ENCODE measurements around the gene CRMP1. TPM values are rescaled to one million over a fixed set of nuclear protein-coding genes. Genes with fewer than 3 reads are reported as not detected.

Gene CRMP1
- total RNA-seq, 2 donors from 2014 or later = not detected

DNA sequence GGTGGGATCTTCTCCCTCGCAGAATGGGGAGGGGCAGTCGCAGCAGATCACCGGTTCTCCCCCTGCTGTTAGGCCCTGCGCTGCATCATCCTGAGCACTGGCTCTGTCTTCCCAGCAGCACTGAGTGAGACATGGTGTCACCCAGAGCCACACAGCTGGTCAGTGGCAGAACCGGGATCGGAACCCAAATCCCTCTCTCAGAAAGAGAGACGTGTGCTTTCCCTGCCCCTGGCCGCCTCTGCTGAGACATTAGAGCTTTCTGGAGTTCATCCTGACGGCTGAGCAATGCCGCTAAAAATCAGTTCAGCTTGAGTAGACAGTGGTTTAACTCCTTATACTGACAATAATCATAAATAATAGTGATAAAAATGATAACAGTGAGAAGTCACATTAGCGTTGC lies 93.9 kb downstream of the CRMP1 start:
- Mint-ChIP-seq H3K9me3 (no peaks in the 10 kb centered on the region), H3K4me3 (no peak overlapping the region), H3K27me3 (no peaks in the 10 kb centered on the region), H3K27ac (no peak overlapping the region), H3K36me3 (ENCODE audit: low read depth) (no peaks in the 10 kb centered on the region), H3K4me1 (no peaks in the 10 kb centered on the region)
- ATAC-seq (replicated peaks) = no peak

DNA sequence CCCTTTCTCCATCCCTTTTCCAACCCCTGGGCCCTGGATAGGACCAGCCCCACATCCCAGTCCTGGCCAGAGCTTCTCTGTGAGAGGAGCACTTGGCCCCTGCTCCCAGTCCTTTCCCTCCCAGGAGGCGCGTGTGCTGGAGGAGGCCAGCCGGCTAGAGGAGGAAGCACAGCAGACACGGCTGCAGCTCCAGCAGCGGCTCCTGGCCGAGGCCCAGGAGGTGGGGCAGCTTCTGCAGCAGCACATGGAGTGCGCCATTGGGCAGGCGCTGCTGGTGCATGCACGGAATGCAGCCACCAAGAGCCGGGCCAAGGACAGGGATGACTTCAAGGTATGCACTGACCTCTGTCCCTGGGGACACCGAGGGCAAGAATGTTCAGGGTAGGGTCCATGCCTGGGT lies 94.4 kb downstream of the CRMP1 start:
- Mint-ChIP-seq H3K4me1 (no peaks in the 10 kb centered on the region), H3K36me3 (ENCODE audit: low read depth) (no peaks in the 10 kb centered on the region), H3K27me3 (no peaks in the 10 kb centered on the region), H3K27ac (no peak overlapping the region), H3K9me3 (no peaks in the 10 kb centered on the region), H3K4me3 (no peak overlapping the region)
- no peak for ATAC-seq (replicated peaks)

DNA sequence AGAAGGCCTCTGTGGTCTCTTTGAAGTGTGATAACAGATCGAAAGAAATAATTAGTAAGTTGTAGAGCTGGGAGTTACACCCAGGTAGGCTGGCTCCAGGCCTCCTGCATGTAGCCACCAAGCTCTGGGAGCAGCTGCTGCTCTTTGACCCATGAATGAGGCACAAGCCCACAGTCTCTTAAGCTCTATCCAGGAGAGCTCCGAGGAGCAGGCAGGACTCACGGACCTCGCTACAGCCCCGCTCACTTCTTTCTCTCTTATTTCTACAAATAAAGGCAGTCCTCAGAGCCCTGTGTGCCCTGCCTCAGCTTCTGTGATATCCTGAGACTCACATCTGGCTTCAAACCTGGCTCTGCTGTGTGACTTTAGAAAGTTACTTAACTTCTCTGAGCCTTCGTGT lies 95.0 kb downstream of the CRMP1 start:
- H3K4me1 Mint-ChIP-seq = no peaks in the 10 kb centered on the region
- no peak overlapping the region for H3K4me3 Mint-ChIP-seq
- no peak for ATAC-seq (replicated peaks)
- no peaks in the 10 kb centered on the region for H3K36me3 Mint-ChIP-seq (ENCODE audit: low read depth)
- H3K27ac Mint-ChIP-seq = no peak overlapping the region
- no peaks in the 10 kb centered on the region for H3K27me3 Mint-ChIP-seq
- H3K9me3 Mint-ChIP-seq = no peaks in the 10 kb centered on the region

DNA sequence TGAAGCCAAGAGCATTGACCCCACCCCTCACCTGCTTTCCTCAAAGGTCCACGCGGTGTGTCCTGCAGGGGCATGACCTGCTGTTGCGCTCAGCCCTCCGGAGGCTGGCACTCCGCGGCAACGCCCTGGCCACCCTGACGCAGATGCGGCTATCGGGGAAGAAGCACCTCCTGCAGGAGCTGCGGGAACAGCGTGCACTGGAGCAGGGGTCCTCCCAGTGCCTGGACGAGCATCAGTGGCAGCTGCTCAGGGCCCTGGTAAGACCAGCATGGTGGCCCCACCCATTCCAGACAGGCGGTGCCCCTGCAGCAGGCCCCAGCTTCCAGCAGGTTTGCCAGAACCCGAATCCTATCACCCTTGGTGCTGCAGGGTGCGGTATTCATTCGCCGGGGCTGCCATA lies 95.9 kb downstream of the CRMP1 start:
- Mint-ChIP-seq H3K27me3 (no peaks in the 10 kb centered on the region), H3K27ac (no peak overlapping the region), H3K4me1 (no peaks in the 10 kb centered on the region), H3K36me3 (ENCODE audit: low read depth) (no peaks in the 10 kb centered on the region), H3K4me3 (no peak overlapping the region), H3K9me3 (no peaks in the 10 kb centered on the region)
- ATAC-seq (replicated peaks) = no peak

DNA sequence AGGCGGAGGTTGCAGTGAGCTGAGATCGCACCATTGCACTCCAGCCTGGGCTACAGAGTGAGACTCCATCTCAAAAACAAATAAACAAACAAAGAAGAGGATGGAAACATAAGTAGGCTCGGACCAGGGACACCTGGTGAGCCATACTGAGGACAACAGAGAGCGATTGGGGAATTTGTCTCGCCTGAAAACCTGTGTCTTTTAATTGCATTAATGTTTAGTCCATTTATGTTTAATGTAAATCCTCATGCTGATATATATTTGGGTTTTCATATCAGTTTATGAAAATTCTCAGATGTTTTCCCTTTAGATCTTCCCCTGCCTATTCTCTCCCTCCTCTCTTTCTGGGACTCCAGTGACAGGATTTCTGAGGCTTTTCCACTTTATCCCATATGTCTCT lies 97.3 kb downstream of the CRMP1 start:
- Mint-ChIP-seq H3K4me3 (no peak overlapping the region), H3K27me3 (no peaks in the 10 kb centered on the region), H3K9me3 (no peaks in the 10 kb centered on the region), H3K4me1 (no peaks in the 10 kb centered on the region), H3K27ac (no peak overlapping the region), H3K36me3 (ENCODE audit: low read depth) (no peaks in the 10 kb centered on the region)
- ATAC-seq (replicated peaks) = no peak

DNA sequence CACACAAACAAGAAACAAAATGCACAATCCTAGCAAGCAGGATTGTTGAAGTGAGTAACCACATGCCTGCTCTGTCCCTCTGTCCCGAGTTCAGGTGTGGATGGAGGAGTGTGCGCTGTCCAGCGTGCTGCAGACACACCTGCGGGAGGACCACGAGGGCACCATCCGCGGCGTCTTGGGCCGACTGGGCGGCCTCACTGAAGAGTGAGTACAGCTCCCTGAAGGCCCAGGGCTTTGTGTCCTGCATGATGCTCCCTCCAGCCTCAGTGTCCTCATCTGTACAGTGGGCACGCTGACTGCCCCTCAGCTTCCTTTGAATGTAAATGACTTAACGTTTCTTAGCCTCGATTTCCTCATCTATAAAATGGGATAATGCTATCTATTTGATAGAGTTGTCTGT lies 99.4 kb downstream of the CRMP1 start:
- no peaks in the 10 kb centered on the region for H3K4me1 Mint-ChIP-seq
- H3K27ac Mint-ChIP-seq = no peak overlapping the region
- no peaks in the 10 kb centered on the region for H3K9me3 Mint-ChIP-seq
- H3K36me3 Mint-ChIP-seq (ENCODE audit: low read depth) = no peaks in the 10 kb centered on the region
- H3K4me3 Mint-ChIP-seq = no peak overlapping the region
- H3K27me3 Mint-ChIP-seq = no peaks in the 10 kb centered on the region
- ATAC-seq (replicated peaks) = no peak

DNA sequence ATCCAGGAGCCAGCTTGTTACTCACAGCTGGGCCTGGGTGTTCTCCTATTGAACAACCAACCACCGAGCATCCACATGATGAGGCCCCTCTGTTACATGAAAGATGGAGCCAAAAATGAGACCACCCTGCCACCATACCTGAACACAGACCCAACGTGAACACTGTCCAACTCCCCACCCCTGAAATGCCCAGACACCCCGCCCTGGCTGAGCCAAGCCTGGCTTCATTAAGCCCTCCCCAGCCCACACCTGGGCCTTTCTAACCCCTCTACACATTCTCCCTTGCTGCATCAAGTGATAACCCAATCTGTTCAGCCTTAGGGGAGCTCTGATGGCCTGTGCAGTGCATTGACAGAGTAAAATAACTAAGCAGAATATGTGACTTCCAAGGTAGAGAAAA lies 101.2 kb downstream of the CRMP1 start:
- Mint-ChIP-seq H3K27ac (no peak overlapping the region), H3K4me3 (no peak overlapping the region), H3K27me3 (no peaks in the 10 kb centered on the region), H3K4me1 (no peaks in the 10 kb centered on the region), H3K9me3 (no peaks in the 10 kb centered on the region), H3K36me3 (ENCODE audit: low read depth) (no peaks in the 10 kb centered on the region)
- no peak for ATAC-seq (replicated peaks)

DNA sequence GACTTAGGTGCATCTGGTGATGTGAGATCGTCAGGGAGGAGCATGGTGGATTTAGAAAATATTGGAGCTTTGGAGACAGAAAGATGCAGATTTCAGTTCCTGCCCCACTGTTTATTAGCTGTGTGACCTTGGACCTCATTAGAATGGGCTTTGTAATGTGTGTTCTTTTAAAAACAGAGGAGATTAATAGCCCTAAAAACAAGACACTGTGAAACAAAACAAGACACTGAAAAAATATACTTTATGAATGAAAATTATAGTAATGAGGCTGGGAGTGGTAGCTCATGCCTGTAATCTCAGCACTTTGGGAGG lies 102.4 kb downstream of the CRMP1 start:
- no peaks in the 10 kb centered on the region for H3K36me3 Mint-ChIP-seq (ENCODE audit: low read depth)
- no peaks in the 10 kb centered on the region for H3K4me1 Mint-ChIP-seq
- no peak for ATAC-seq (replicated peaks)
- H3K9me3 Mint-ChIP-seq = no peaks in the 10 kb centered on the region
- H3K4me3 Mint-ChIP-seq = no peak overlapping the region
- no peak overlapping the region for H3K27ac Mint-ChIP-seq
- H3K27me3 Mint-ChIP-seq = no peaks in the 10 kb centered on the region

DNA sequence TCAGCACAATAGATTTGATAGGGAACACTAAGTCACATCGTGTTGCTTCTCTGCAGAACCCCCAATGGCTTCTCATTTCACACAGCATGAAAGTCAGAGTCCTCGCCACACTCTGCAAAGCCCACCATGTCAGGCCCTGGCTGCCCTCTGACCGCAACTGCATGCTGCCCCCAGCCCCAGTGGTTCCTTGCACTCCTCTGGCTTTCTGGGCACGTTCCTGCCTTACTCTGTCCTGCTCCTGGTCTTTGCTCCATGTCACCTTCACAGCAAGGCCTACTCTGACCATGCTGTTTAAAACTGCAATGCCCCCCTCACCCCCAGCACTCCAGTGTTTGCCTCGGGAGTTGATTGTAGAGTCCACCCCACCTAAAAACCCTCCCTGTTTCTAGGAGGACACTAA lies 103.7 kb downstream of the CRMP1 start:
- no peak for ATAC-seq (replicated peaks)
- Mint-ChIP-seq H3K36me3 (ENCODE audit: low read depth) (peaks cover under 1% of the 10 kb centered on the region), H3K9me3 (no peaks in the 10 kb centered on the region), H3K27me3 (no peaks in the 10 kb centered on the region), H3K4me1 (no peaks in the 10 kb centered on the region), H3K4me3 (no peak overlapping the region), H3K27ac (no peak overlapping the region)

DNA sequence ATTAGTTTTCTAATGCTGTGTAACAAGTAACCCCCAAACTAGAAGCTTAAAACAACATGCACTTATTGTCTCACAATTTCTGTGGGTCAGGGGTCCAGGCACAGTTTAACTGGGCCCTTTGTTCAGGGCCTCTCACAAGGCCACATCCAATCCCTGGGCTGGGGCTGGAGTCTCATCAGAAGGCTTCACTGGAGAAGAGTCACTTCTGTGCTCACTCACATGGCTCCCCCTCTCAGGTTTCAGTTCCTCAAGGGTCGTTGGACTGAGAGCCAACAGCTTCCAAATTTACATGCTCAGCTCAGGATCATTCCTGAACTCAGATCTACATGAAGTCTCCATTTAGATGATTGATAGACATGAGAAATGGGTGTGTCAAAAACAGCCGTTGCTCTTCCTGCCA lies 104.7 kb downstream of the CRMP1 start:
- peaks cover 5% of the 10 kb centered on the region for H3K36me3 Mint-ChIP-seq (ENCODE audit: low read depth)
- H3K27ac Mint-ChIP-seq = no peak overlapping the region
- no peak for ATAC-seq (replicated peaks)
- no peaks in the 10 kb centered on the region for H3K27me3 Mint-ChIP-seq
- no peak overlapping the region for H3K4me3 Mint-ChIP-seq
- no peaks in the 10 kb centered on the region for H3K9me3 Mint-ChIP-seq
- no peaks in the 10 kb centered on the region for H3K4me1 Mint-ChIP-seq

DNA sequence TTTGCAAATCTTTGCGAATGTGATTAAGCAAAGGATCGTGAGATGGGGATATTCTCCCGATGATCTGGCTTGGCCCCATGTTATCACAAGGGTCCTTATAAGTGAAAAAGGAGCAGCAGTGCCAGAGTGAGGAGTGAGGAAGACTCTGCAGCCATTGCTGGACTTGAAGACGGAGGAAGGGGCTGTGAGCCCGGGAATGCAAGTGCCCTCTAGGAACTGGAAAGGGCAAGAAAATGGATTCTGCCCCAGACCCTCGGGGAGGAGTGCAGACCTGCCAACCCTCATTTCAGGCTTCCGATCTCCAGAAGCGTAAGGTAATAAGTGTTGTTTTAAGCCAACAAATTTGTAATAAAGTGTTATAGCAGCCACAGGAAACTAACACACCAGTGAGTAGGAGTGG lies 105.6 kb downstream of the CRMP1 start:
- Mint-ChIP-seq H3K4me1 (no peaks in the 10 kb centered on the region), H3K27ac (no peak overlapping the region), H3K4me3 (no peak overlapping the region), H3K9me3 (no peaks in the 10 kb centered on the region), H3K36me3 (ENCODE audit: low read depth) (peaks cover 5% of the 10 kb centered on the region), H3K27me3 (no peaks in the 10 kb centered on the region)
- no peak for ATAC-seq (replicated peaks)

DNA sequence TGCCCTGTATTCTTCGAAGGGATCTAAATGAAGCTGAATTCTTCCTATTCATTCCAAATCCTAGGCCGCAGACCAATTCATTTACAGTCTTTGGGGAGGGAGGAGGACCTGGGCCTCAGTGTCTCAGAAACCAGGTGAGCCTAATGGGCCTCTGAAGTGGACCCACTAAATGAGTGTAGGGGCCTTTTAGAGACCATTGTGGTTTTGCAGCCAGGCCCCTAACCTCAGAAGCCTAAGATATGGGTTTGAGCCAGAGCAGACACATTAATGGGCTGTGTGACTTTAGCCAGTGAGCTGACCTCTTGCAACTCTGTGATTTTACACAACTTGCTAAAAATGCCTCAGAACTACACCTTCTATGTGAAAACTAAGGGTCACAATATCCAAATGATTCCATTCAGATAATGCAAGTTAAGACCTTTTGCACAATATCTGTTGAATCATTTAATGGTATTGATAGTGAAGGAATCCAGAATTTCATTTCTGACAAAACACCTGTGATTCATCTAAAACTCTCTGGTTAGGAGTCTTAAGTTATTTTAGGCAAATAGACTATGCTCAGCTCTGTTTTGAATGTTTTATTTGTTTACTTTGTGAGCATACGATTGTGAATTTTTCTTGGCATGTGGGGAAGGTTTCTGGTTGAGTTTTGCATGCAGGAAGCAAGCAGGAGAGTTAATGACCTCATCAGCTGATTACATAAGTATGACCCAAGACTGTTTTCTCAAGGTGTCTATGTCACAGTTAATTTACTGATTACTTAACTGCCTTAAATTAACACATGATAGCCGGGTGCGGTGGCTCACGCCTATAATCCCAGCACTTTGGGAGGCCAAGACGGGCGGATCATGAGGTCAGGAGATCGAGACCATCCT lies 106.8 kb downstream of the CRMP1 start:
- Mint-ChIP-seq H3K36me3 (ENCODE audit: low read depth) (peaks cover 5% of the 10 kb centered on the region), H3K27ac (no peak overlapping the region), H3K4me3 (no peak overlapping the region), H3K4me1 (no peaks in the 10 kb centered on the region), H3K27me3 (peaks cover 1% of the 10 kb centered on the region), H3K9me3 (no peaks in the 10 kb centered on the region)
- no peak for ATAC-seq (replicated peaks)

DNA sequence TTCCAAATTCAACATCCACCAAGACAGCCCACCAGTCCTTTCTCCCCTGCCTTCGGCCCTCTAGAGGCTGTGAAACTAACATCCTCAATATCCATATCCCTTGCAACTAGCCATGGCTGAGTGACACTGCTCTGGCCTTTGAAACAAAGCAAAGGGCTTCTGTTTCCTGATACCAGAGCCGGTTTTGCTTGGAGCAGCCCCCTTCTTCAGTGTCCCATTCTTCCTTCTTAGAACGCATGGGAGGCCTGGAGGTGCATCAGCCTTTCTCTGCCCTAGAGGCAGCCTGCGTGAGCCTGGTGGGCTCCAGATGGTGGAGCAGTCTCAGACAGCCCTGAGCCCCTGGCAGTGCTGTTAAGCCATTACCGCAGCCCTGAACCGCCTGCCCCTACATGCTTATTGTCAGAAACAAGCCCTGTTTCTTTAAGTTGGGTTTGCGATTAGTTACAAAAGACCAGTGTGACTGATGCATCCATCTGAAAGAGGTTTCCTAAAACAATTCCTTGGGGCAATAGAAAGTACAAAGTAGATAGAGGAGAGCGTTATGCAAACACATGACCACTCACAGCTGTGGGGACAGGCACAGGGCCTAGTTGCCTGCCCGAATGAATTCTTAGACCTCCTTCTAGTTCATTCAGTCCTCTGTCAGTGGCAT lies 107.8 kb downstream of the CRMP1 start:
- no peaks in the 10 kb centered on the region for H3K9me3 Mint-ChIP-seq
- H3K27ac Mint-ChIP-seq = no peak overlapping the region
- peaks cover 5% of the 10 kb centered on the region for H3K36me3 Mint-ChIP-seq (ENCODE audit: low read depth)
- no peak overlapping the region for H3K4me3 Mint-ChIP-seq
- H3K4me1 Mint-ChIP-seq = no peaks in the 10 kb centered on the region
- peaks cover 3% of the 10 kb centered on the region for H3K27me3 Mint-ChIP-seq
- no peak for ATAC-seq (replicated peaks)

DNA sequence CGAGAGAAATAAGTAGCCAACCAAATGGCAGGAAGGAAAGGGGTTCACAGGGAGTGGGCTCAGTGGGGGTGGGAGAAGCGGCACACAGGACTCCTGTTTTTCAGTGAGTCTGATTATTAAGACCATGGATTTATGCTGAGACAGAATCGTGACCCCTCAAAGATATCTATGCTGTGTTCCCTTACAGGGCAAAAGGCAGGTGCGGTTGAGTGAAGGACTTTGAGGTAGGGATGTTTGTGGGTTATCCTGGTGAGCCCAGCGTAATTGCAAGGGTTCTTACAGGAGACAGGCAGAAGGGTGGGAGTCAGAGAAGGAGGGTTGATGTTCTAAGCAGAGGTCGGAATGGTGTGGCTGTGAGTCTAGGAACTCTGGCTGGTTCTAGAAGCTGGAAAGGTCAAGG lies 108.9 kb downstream of the CRMP1 start:
- H3K27ac Mint-ChIP-seq = no peak overlapping the region
- H3K9me3 Mint-ChIP-seq = no peaks in the 10 kb centered on the region
- H3K27me3 Mint-ChIP-seq = peaks cover 3% of the 10 kb centered on the region
- H3K4me1 Mint-ChIP-seq = no peaks in the 10 kb centered on the region
- ATAC-seq (replicated peaks) = no peak
- H3K36me3 Mint-ChIP-seq (ENCODE audit: low read depth) = peaks cover 5% of the 10 kb centered on the region
- no peak overlapping the region for H3K4me3 Mint-ChIP-seq

DNA sequence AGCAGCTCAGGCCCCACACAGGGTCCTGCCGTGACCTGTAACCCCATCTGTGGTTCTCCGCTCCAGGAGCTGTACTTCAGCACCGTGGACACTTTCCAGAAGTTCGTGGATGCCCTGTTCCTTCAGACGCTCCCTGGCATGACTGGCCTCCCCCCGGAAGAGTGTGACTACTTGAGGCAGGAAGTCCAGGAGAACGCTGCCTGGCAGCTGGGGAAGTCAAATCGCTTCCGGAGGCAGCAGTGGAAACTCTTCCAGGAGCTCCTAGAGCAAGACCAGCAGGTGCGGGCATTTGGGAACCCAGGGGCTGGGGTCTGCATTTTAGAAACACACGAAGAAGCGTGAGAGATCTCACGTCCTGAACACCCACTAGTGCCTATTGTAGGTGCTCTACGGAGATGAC lies 109.4 kb downstream of the CRMP1 start:
- ATAC-seq (replicated peaks) = no peak
- no peak overlapping the region for H3K4me3 Mint-ChIP-seq
- H3K27ac Mint-ChIP-seq = no peak overlapping the region
- peaks cover 3% of the 10 kb centered on the region for H3K27me3 Mint-ChIP-seq
- H3K36me3 Mint-ChIP-seq (ENCODE audit: low read depth) = peaks cover 5% of the 10 kb centered on the region
- H3K9me3 Mint-ChIP-seq = no peaks in the 10 kb centered on the region
- no peaks in the 10 kb centered on the region for H3K4me1 Mint-ChIP-seq

All from activated T-helper 17 cell treated with anti-CD3 and anti-CD28 coated beads, Interleukin-2, amount 50 U/mL, for 72 hours (primary cell).